ENCODE results near the gene ADGRB3. TPM values are rescaled to one million over a fixed set of nuclear protein-coding genes. Genes with fewer than 3 reads are reported as not detected.

Gene ADGRB3
- total RNA-seq, 1 experiment from 2014 or later = 0.09 TPM

DNA sequence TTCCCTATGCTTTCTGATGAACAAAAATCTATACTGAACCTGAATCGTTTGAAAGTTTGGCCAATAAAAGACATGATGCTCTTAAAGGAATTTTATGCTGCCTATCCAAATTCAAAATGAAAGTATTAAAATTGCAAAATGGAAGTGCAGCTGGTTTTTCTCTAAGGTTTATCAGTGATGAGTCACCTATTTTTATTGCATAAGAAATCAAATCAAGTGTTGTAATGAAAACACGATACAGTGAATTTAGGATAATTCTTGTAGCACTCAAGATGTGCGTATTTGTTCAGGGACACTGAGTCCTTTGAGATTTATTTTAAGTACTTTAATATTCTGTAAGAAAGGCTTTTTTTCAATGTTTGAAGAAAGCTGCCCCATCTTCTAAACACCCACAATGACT, 409.5 kb downstream of the ADGRB3 start:
- H3K4me1 Mint-ChIP-seq (ENCODE audit: low read depth, unreplicated experiment) = peaks cover 7% of the 10 kb centered on the region
- DNase-seq = no peak
- BruUV-seq (replicated peaks) = no TSS peak
- no peaks in the 10 kb centered on the region for H3K36me3 Mint-ChIP-seq (ENCODE audit: insufficient read depth, unreplicated experiment)
- no peaks in the 10 kb centered on the region for H3K27me3 Mint-ChIP-seq (ENCODE audit: unreplicated experiment)
- H3K9me3 Mint-ChIP-seq (ENCODE audit: low read depth, unreplicated experiment) = peaks cover 9% of the 10 kb centered on the region
- CTCF ChIA-PET = interaction anchor here (0.8 kb wide), 1 partner anchor 78 kb away, joined by 3 read pairs; no protein-coding TSS in a partner anchor
- intact Hi-C loops (cut with micrococcal nuclease; ENCODE audit: unreplicated experiment) = no loop called here
- TF ChIP-seq CTCF (IDR thresholded peaks at IDR 0.05; ENCODE audit: unreplicated experiment) = no peak
- no peak overlapping the region for H3K27ac Mint-ChIP-seq (ENCODE audit: unreplicated experiment)
- H3K4me3 Mint-ChIP-seq (ENCODE audit: low read depth, unreplicated experiment) = no peak overlapping the region

DNA sequence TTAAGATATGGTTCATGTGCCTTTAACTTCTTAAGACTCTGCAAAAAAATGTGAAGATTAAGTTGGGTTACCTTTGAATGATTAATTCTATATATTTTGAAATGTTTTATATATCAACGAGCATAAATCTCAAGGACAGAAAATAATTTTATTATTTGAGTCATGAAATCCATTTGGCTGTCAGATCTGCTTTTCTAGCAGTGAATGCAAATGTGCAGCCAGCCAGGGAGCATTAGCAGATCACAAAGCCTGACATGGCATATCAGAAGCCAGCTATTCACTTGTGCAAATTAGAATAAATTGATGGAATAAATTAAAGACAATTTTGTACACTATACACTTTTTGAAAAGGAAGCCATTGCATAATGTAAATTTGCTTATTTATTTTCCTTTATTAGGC, 424.3 kb downstream of the ADGRB3 start:
- BruUV-seq (replicated peaks) = no TSS peak
- intact Hi-C loops (cut with micrococcal nuclease; ENCODE audit: unreplicated experiment) = no loop called here
- H3K27me3 Mint-ChIP-seq (ENCODE audit: unreplicated experiment) = no peaks in the 10 kb centered on the region

GRCh38 chr6:69061066-69061465, 426.0 kb downstream of the ADGRB3 start:
- Mint-ChIP-seq H3K36me3 (ENCODE audit: insufficient read depth, unreplicated experiment) (no peaks in the 10 kb centered on the region), H3K27ac (ENCODE audit: unreplicated experiment) (no peak overlapping the region), H3K27me3 (ENCODE audit: unreplicated experiment) (no peaks in the 10 kb centered on the region), H3K4me3 (ENCODE audit: low read depth, unreplicated experiment) (no peak overlapping the region), H3K9me3 (ENCODE audit: low read depth, unreplicated experiment) (peaks cover 3% of the 10 kb centered on the region), H3K4me1 (ENCODE audit: low read depth, unreplicated experiment) (no peaks in the 10 kb centered on the region)
- no peak for TF ChIP-seq CTCF (IDR thresholded peaks at IDR 0.05; ENCODE audit: unreplicated experiment)
- no peak for DNase-seq
- intact Hi-C loops (cut with micrococcal nuclease; ENCODE audit: unreplicated experiment) = no loop called here
- CTCF ChIA-PET = interaction anchor here (0.7 to 0.9 kb wide), 2 partner anchors 12 to 162 kb away, joined by 3 read pairs; no protein-coding TSS in a partner anchor
- BruUV-seq (replicated peaks) = no TSS peak

More for the DNA sequence above, 424.3 kb downstream of the ADGRB3 start:
- Mint-ChIP-seq H3K4me3 (ENCODE audit: low read depth, unreplicated experiment) (no peak overlapping the region), H3K27ac (ENCODE audit: unreplicated experiment) (no peak overlapping the region), H3K4me1 (ENCODE audit: low read depth, unreplicated experiment) (no peaks in the 10 kb centered on the region), H3K36me3 (ENCODE audit: insufficient read depth, unreplicated experiment) (no peaks in the 10 kb centered on the region), H3K9me3 (ENCODE audit: low read depth, unreplicated experiment) (peaks cover 3% of the 10 kb centered on the region)
- no peak for TF ChIP-seq CTCF (IDR thresholded peaks at IDR 0.05; ENCODE audit: unreplicated experiment)
- CTCF ChIA-PET = no interaction called here
- DNase-seq = no peak

DNA sequence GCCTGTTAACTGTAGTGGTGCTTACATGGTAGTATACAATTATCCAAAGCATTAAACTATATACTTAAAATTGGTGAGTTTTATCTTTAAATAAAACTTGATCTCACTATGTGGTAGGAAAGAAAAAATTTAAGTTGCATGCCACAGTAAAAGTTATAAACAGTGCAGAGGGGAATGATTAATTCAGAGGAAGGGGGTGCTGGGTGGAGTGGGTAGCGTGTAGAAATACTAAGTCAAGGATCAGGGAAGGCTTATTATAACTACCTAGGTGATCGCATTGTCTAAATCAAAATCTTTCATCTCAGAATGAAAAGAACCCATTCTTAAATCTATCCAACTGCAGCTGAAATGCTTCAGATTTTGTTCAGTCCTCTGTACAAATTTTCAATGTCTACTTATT, 428.3 kb downstream of the ADGRB3 start:
- Mint-ChIP-seq H3K4me1 (ENCODE audit: low read depth, unreplicated experiment) (no peaks in the 10 kb centered on the region), H3K9me3 (ENCODE audit: low read depth, unreplicated experiment) (peaks cover 3% of the 10 kb centered on the region), H3K27ac (ENCODE audit: unreplicated experiment) (peak overlapping the region; percentile 28), H3K4me3 (ENCODE audit: low read depth, unreplicated experiment) (no peak overlapping the region), H3K36me3 (ENCODE audit: insufficient read depth, unreplicated experiment) (no peaks in the 10 kb centered on the region), H3K27me3 (ENCODE audit: unreplicated experiment) (no peaks in the 10 kb centered on the region)
- BruUV-seq (replicated peaks) = no TSS peak
- intact Hi-C loops (cut with micrococcal nuclease; ENCODE audit: unreplicated experiment) = loop anchor here (1.0 kb wide), 1 partner anchor 88 kb away; no protein-coding TSS in a partner anchor
- TF ChIP-seq CTCF (IDR thresholded peaks at IDR 0.05; ENCODE audit: unreplicated experiment) = no peak
- CTCF ChIA-PET = no interaction called here
- no peak for DNase-seq

Data from Calu3 (cell line).